Neural cell (in vitro differentiated cells): ENCODE results near the gene DDX4. TPM values are rescaled to one million over a fixed set of nuclear protein-coding genes. Genes with fewer than 3 reads are reported as not detected.

Source experiments
- H2AFZ ChIP-seq: fragments of 200-600, 300-800 bp; sonication (generic), shearing (Covaris generic); 2 replicates; pipeline ENCODE4 v1.6.0; 2014; ENCODE audit warnings: low read depth, mild to moderate bottlenecking, antibody characterized with exemption, low read length, moderate library complexity
- H3F3A ChIP-seq: fragments of 200-600 bp; shearing (Covaris generic); 2 replicates; pipeline ENCODE4 v1.6.1; 2016; ENCODE audit warnings: mild to moderate bottlenecking, moderate library complexity, mixed read lengths, antibody characterized with exemption, low read length; ENCODE audit not compliant: insufficient read depth, poor library complexity, severe bottlenecking
- H3K27ac ChIP-seq: fragments of 200-600, 300-800 bp; sonication (generic), shearing (Covaris generic); 2 replicates; pipeline ENCODE4 v1.5.1; 2014; ENCODE audit warnings: mild to moderate bottlenecking, low read length, moderate library complexity
- H3K27me3 ChIP-seq: fragments of 300-800, 200-600 bp; sonication (generic), shearing (Covaris generic); 2 replicates; pipeline ENCODE4 v1.6.0; 2014; ENCODE audit warnings: mild to moderate bottlenecking, low read depth, low read length, moderate library complexity; ENCODE audit not compliant: insufficient read depth
- H3K36me3 ChIP-seq: fragments of 300-800, 200-600 bp; sonication (generic), shearing (Covaris generic); 2 replicates; pipeline ENCODE4 v1.5.1; 2014; ENCODE audit warnings: mild to moderate bottlenecking, antibody characterized with exemption, low read length, moderate library complexity; ENCODE audit not compliant: insufficient read depth
- H3K4me2 ChIP-seq: fragments of 300-800, 200-600 bp; sonication (generic), shearing (Covaris generic); 2 replicates; pipeline ENCODE4 v1.6.0; 2014; ENCODE audit warnings: mild to moderate bottlenecking, low read length
- H3K4me3 ChIP-seq: fragments of 300-800, 200-600 bp; sonication (generic), shearing (Covaris generic); 2 replicates; pipeline ENCODE4 v1.5.1; 2014; ENCODE audit warnings: mild to moderate bottlenecking, low read length, moderate library complexity
- H3K79me2 ChIP-seq: fragments of 200-600 bp; shearing (Covaris generic); replicated peaks from 2 replicates; pipeline ENCODE4 v1.6.0; 2014; ENCODE audit warnings: mild to moderate bottlenecking, low read length, moderate library complexity; ENCODE audit not compliant: insufficient read depth
- H3K9ac ChIP-seq: fragments of 300-800, 200-600 bp; sonication (generic), shearing (Covaris generic); 2 replicates; pipeline ENCODE4 v1.6.1; 2016; ENCODE audit warnings: mild to moderate bottlenecking, low read length, mixed read lengths
- H3K9me2 ChIP-seq: fragments of 200-600 bp; shearing (Covaris generic); 2 replicates; pipeline ENCODE4 v1.6.1; 2016; ENCODE audit warnings: mild to moderate bottlenecking, low read length, mixed read lengths; ENCODE audit not compliant: insufficient read depth
- H3K9me3 ChIP-seq: fragments of 200-600, 300-800 bp; sonication (generic), shearing (Covaris generic); 2 replicates; pipeline ENCODE4 v1.6.1; 2016; ENCODE audit warnings: mild to moderate bottlenecking, mixed run types, low read length, moderate library complexity, mixed read lengths
- H4K20me1 ChIP-seq: fragments of 200-600 bp; shearing (Covaris generic); 2 replicates; pipeline ENCODE4 v1.6.1; 2016; ENCODE audit warnings: mild to moderate bottlenecking, mixed run types; ENCODE audit not compliant: insufficient read depth
- EP300 ChIP-seq: fragments of 450-650 bp; conservative IDR thresholded peaks from 2 replicates; pipeline ENCODE4 v1.6.1; 2014; ENCODE audit warnings: antibody characterized with exemption, mild to moderate bottlenecking, moderate library complexity; ENCODE audit not compliant: poor library complexity, severe bottlenecking
- EZH2 ChIP-seq: fragments of 200-600, 300-800 bp; shearing (Covaris generic), sonication (generic); IDR thresholded peaks from 2 replicates; pipeline ENCODE4 v1.6.1; 2014; ENCODE audit warnings: antibody characterized with exemption, low read length, borderline replicate concordance, mild to moderate bottlenecking; ENCODE audit not compliant: insufficient read depth, poor library complexity, severe bottlenecking
- MXI1 ChIP-seq: fragments of 450-650 bp; conservative IDR thresholded peaks from 2 replicates; pipeline ENCODE4 v1.6.1; 2014; ENCODE audit warnings: antibody characterized with exemption, mild to moderate bottlenecking; ENCODE audit not compliant: poor library complexity, severe bottlenecking
- POLR2AphosphoS5 ChIP-seq: IDR thresholded peaks from 2 replicates; pipeline ENCODE4 v1.6.1; 2012
- RAD21 ChIP-seq: fragments of 450-650 bp; conservative IDR thresholded peaks from 2 replicates; pipeline ENCODE4 v1.6.1; 2014; ENCODE audit warnings: antibody characterized with exemption, mild to moderate bottlenecking, moderate library complexity
- REST ChIP-seq: IDR thresholded peaks from 2 replicates; pipeline ENCODE4 v1.6.1; 2012; ENCODE audit warnings: borderline replicate concordance
- SMC3 ChIP-seq: fragments of 450-650 bp; conservative IDR thresholded peaks from 2 replicates; pipeline ENCODE4 v1.6.1; 2014; ENCODE audit warnings: antibody characterized with exemption, mild to moderate bottlenecking, moderate library complexity; ENCODE audit not compliant: poor library complexity
- TAF1 ChIP-seq: IDR thresholded peaks from 2 replicates; pipeline ENCODE4 v1.6.1; 2012; ENCODE audit warnings: low read depth
- polyA plus RNA-seq: library from polyadenylated mRNA; depleted of rRNA; stranded (reverse); fragments of >200 nt; gene quantifications from 2 replicates; pipeline ENCODE4 v1.2.3, GENCODE V29; 2014
- TF ChIP-seq, protein P1 (sequence below): fragments of 450-650 bp; IDR thresholded peaks from 2 replicates; pipeline ENCODE4 v1.5.1; 2014; ENCODE audit warnings: antibody characterized with exemption, mild to moderate bottlenecking, moderate library complexity; ENCODE audit not compliant: poor library complexity, severe bottlenecking

DDX4 gene
- polyA plus RNA-seq, 1 donor from 2014 or later = 0.43 TPM

- TF ChIP-seq REST (no peak), EP300 (no peak), RAD21 (no peak), TAF1 (no peak)
- Histone ChIP-seq H4K20me1 (no peaks in the 10 kb centered on the region), H3K27me3 (no peaks in the 10 kb centered on the region), H3F3A (no peaks in the 10 kb centered on the region), H3K27ac (no peak overlapping the region), H3K4me2 (no peak overlapping the region), H2AFZ (no peak overlapping the region), H3K9me2 (no peaks in the 10 kb centered on the region), H3K9ac (no peak overlapping the region), H3K4me3 (no peak overlapping the region), H3K36me3 (no peaks in the 10 kb centered on the region), H3K79me2 (no peaks in the 10 kb centered on the region), H3K9me3 (no peaks in the 10 kb centered on the region)
These were observed 45.8 kb upstream of the DDX4 start for GRCh38 chr5:55692106-55692417.

- no peaks in the 10 kb centered on the region for H4K20me1 ChIP-seq
- H3K36me3 ChIP-seq = peaks cover 1% of the 10 kb centered on the region
- H3K27ac ChIP-seq = no peak overlapping the region
- no peaks in the 10 kb centered on the region for H3K27me3 ChIP-seq
- TF ChIP-seq RAD21 (no peak), EP300 (no peak), EZH2 (no peak), MXI1 (no peak), REST (no peak), TAF1 (no peak), SMC3 (no peak), POLR2AphosphoS5 (no peak)
- TF ChIP-seq, protein P1, sequence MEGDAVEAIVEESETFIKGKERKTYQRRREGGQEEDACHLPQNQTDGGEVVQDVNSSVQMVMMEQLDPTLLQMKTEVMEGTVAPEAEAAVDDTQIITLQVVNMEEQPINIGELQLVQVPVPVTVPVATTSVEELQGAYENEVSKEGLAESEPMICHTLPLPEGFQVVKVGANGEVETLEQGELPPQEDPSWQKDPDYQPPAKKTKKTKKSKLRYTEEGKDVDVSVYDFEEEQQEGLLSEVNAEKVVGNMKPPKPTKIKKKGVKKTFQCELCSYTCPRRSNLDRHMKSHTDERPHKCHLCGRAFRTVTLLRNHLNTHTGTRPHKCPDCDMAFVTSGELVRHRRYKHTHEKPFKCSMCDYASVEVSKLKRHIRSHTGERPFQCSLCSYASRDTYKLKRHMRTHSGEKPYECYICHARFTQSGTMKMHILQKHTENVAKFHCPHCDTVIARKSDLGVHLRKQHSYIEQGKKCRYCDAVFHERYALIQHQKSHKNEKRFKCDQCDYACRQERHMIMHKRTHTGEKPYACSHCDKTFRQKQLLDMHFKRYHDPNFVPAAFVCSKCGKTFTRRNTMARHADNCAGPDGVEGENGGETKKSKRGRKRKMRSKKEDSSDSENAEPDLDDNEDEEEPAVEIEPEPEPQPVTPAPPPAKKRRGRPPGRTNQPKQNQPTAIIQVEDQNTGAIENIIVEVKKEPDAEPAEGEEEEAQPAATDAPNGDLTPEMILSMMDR = no peak
- H3K4me2 ChIP-seq = no peak overlapping the region
- H3K9me3 ChIP-seq = no peaks in the 10 kb centered on the region
- H2AFZ ChIP-seq = no peak overlapping the region
- H3K9me2 ChIP-seq = no peaks in the 10 kb centered on the region
- no peak overlapping the region for H3K9ac ChIP-seq
- H3F3A ChIP-seq = no peaks in the 10 kb centered on the region
- H3K79me2 ChIP-seq = no peaks in the 10 kb centered on the region
- no peak overlapping the region for H3K4me3 ChIP-seq
These were observed 45.4 kb upstream of the DDX4 start for GRCh38 chr5:55692509-55692908.
